Measurements from ENCODE around the gene GOLGA8B. TPM values are rescaled to one million over a fixed set of nuclear protein-coding genes. Genes with fewer than 3 reads are reported as not detected.

Gene GOLGA8B
- total RNA-seq, 1 donor from 2014 or later = 68.1 TPM

Other genes with a start within 250 kb of the GOLGA8B start
- gene SLC12A6, start 245.9 kb downstream of the GOLGA8B start, total RNA-seq (ENCODE audit: low replicate concordance) = 14.5 and 15.0 TPM in 2 replicates
- gene NOP10, start 240.5 kb downstream of the GOLGA8B start, total RNA-seq (ENCODE audit: low replicate concordance) = 143 and 157 TPM in 2 replicates
- not detected in 2 replicates for gene NUTM1, start 240.3 kb downstream of the GOLGA8B start, total RNA-seq (ENCODE audit: low replicate concordance)
- 87.5 and 90.6 TPM in 2 replicates for gene LPCAT4, start 216.5 kb downstream of the GOLGA8B start, total RNA-seq (ENCODE audit: low replicate concordance)
- 64.0 and 135 TPM in 2 replicates for gene GOLGA8A, start 145.8 kb downstream of the GOLGA8B start, total RNA-seq (ENCODE audit: low replicate concordance)
- 0.50 and 0.89 TPM in 2 replicates for gene GJD2, start 171.3 kb upstream of the GOLGA8B start, total RNA-seq (ENCODE audit: low replicate concordance)
- gene ACTC1, start 211.9 kb upstream of the GOLGA8B start, total RNA-seq (ENCODE audit: low replicate concordance) = 0.52 and 19.7 TPM in 2 replicates